ELF-1 (cell line): ENCODE measurements around the gene PARVA.

Experiments
- DNase-seq: peaks from one replicate; pipeline ENCODE4 v3.0.0-alpha.2; 2016; ENCODE audit warnings: low read depth, low spot score

Gene PARVA

GRCh38 chr11:12526789-12527188 is 149.4 kb downstream of the PARVA start:
- no peak for DNase-seq

GRCh38 chr11:12528487-12528886 is 151.1 kb downstream of the PARVA start:
- DNase-seq, result no peak

DNA sequence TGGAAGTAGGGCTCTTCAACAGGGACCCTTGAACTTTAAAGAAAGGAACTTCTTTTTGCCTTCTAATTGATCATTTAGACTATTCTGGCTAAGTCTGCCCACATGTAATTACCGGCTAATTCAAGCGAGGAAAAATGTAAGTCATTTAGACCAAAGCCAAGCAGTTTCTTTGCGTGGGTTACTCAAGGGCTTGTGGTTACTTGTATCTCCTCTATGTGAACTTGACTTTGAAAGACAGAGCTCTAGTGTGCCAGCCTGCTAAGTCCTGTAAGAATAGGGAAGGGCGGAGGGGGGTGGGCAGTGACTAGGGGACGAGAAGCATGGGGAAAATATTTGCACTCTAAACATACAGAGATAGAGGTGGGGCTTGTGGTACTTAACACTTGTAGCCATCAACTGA is 151.7 kb downstream of the PARVA start:
- DNase-seq, result no peak

- DNase-seq, result no peak
Observed at GRCh38 chr11:12529793-12530192, 152.4 kb downstream of the PARVA start.

DNA sequence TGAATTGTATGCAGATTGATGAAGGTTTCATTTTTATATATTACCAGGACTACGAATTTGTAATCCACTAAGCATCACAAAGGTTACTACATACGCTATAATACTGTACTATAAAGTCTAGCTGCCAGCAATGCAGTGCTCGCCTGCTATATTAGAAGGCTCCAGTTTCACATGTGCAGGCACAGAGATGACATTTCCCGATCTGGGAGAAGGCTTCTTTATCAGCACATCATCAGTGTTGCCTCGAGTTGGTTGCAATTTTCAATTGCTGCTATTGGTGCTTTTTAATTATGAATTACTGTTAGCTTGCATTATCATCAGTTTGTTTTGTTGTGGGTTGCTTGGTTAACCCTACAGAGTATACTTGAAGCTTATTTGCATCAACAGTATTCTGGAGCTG is 153.6 kb downstream of the PARVA start:
- no peak for DNase-seq

GRCh38 chr11:12531681-12532080 is 154.3 kb downstream of the PARVA start:
- no peak for DNase-seq

GRCh38 chr11:12532580-12532979 is 155.2 kb downstream of the PARVA start:
- no peak for DNase-seq

DNA sequence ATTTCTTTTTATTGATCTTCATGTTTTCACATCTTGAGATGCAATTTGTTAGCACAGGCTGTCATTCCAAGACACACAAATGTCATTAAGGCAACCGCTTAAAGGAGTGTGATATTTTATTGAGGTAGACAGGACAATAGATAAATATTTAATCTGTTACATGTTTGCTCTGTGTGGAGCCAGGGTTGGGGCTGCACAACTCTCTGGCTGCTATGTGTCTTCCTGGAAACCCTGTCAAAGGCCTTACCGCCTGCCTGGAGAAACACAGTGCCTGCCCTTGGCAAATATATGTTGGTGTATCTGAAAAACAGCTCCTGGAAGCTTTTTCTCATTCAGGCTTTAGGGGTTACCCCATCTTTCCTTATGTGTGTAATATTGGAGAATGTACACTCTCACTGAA is 157.2 kb downstream of the PARVA start:
- no peak for DNase-seq

- DNase-seq, result no peak
Observed at GRCh38 chr11:12535321-12535720, 157.9 kb downstream of the PARVA start.

DNA sequence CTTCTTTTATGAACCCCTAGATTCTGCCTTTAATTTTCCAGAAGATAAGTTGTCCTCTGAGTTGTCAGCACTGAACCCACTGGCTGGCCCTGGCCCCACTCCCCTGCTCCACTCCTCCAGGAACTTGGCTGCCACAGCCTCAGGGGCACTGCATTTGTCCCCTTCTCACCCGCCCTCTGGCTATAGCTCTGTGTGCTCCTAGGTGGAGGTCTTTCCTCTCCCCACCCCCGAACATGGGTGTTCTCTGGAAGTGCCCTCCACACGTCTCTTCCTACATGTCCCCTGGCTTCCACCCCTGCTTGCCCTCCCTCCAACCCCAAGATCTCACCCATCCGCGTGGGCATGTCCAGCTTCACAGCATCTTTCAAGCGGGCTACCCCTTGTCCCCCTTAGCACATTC is 159.2 kb downstream of the PARVA start:
- no peak for DNase-seq

DNA sequence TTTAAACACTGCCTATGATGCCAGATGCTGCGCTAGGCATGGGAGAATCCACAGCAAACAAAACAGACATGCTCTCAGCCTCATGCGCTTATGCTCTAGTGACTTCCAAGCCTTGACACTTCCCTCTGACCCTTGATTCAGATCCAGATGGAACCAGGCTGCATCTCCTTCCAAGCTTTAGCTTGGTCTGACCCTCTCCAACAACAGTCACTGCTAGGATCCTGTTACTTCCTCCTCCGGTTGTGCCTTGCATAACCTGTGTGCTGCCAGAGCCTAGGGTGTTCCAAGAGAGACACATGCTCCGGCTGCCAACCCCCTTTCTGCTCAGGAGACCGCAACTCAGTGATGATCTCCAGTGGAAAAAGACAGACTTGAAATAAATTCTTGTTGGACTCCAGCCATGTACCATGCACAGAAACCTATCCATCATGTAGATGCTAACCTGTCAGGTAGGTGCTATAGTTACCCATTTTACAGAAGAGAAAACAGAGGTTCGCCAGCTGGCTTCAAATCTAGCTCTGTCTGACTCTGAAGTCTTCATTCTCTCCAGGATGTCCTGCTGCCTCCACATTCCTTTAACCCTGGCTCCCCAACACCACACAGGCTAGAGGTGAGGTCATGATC is 160.5 kb downstream of the PARVA start:
- DNase-seq, result no peak

DNA sequence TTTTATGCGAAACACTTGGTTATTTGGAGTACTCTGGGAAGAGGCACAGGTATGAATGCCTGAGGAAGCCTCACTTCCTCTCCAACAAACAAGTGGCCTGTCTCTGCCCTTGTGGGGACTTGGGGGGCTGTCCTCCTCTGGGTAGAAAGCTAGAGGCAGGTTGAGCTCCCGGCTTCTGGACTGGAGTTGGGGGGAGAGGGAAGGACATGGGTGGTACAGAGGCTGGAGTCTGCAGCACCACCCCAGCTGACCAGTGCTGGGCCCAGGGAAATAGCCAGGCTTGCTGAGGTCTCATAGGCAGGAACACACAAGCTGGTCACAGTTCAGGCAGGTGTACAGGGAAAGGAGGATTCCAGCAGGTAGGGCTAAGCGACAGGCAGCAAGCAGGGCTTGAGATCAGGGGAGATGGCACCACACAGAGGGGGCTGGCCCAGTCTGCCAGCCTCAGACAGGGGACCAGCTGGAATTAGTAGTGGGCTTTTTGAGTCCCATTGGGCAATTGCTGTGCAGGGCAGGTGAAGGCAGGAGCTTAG is 161.6 kb downstream of the PARVA start:
- no peak for DNase-seq

- no peak for DNase-seq
Observed at GRCh38 chr11:12539572-12539971, 162.2 kb downstream of the PARVA start.

DNA sequence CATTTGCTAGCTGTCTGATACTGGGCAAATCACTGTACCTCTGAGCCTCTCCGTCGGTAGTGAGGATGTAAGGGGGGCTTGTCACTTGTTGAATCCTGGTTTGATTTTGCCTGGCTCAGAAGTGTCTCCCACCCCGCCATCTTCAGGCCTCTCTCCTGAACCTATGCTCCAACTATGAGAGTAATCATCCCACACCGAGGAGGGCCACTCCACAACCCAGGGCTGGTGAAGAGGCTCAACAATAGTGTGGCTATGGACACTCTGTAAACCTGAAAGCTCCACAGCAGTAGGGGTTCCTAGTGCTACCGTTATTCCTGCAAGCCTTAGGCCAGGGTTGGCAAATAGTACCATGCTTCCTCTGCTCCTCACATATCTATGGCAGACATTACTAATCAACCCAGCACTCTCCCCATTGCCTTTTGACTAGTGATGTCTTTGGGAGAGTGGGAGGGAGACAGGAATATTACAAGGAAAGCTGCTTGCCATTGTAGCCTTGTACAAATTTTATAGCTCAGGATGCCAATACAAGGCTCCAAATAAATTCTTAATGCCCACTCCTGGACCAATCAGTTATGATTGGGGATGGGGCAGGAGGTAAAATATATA is 162.8 kb downstream of the PARVA start:
- no peak for DNase-seq

GRCh38 chr11:12540913-12541582 is 163.7 kb downstream of the PARVA start:
- DNase-seq, result peak; percentile 72

- no peak for DNase-seq
Observed at GRCh38 chr11:12541583-12542151, 164.3 kb downstream of the PARVA start.

- DNase-seq, result no peak
Observed at GRCh38 chr11:12542186-12542935, 165.0 kb downstream of the PARVA start.

DNA sequence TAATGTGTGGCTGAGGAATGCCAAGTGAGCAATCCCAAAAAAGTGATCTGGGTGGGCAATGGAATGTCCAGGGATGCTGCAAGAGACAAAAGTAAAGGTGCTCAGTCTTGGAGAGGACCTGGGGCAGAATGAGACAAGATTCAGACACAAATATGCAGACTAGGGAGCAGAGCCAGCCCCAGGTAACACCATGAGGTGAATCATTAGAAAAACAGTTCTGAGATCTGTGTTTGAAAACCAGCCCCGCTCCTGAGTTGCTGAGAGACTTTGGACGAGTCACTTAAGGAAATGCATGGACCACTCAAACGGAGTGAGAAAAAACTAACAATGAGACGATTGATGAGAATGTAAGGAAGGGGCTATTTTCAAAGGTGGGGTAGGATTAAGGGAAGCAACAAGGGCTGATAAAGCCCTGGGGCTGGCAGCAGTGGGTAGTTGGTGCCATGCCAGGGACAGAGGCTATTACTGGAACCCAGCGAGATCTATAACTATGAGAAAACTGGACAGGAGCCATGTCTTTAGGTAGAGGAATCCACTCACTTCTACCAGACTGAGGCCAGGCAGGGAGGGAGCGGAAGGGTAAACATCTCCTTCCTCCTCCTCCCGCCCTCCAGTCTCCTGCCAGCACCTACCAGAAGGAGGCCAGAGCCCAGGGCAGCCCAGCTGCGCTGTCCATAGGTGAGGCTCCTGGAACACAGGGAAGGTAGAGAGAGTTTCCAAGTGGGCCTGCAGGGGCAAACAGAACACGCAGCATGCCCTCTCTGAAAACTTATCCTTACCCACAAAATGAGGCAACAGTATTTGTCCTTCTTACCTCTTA is 166.4 kb downstream of the PARVA start:
- DNase-seq, result peak; percentile 21

- DNase-seq, result peak; percentile 18
Observed at GRCh38 chr11:12544986-12545775, 167.8 kb downstream of the PARVA start.

- no peak for DNase-seq
Observed at GRCh38 chr11:12546122-12546521, 168.8 kb downstream of the PARVA start.
